Measurements from ENCODE around the gene COX14.

Gene COX14

DNA sequence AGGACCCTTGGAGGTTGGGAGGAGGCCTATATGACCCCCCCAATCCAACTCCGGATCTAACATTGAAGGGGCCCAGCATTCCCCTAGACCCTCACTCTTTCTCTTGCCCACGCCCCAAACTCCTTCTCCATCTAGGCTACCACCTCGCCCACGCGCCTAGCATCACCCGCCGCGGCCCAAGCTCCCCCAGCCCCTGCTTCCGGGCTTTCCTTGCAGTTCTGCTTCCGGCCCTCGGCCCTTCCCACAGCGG is 54.7 kb downstream of the COX14 start:
- no peak for DNase-seq

DNA sequence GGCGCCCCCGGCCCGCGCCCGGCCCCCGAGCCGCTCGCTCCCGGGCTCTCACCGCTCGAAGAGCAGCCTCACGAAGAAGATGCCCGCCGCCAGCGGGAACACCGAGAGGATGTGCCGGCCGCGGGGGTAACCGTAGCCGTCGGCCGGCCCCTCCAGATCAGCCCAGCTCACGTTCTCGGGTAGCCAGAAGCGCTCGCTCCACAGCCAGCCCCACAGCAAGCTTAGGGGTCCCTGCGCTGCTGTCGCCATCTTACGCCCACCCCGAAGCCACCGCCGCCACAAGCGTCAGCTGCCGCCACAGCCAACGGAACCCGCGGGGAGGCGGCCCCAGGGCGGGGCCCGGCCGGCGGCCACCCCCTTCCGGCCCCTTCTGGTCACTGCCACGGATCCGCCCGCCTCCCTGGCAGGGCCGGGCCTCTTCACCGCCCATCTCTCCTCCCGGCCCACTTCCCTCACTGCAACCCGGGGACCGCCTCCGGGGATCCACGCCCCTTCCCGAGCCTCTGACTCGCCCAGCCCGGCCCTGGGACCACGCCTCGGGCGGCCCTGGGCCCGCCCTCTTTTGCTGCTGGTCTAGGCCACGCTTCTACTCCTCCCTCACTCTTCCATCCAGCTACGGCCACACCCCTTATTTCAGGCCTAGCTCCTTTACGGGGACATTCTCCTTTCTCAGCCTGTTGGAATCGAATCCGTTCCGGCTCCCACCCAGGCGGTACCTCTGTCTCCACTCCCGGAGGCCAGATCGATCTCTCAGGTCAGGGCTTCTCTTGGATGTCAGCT is 55.2 kb downstream of the COX14 start, which contains the start of gene CERS5:
Gene CERS5, minus strand, starts transcription at position 321 of the 780 bp plus-strand sequence. Its CDS starts 72 bp downstream, at position 249.
- DNase-seq = peak; percentile 99
